Tibial nerve (tissue), 3 donors: ENCODE results near the gene ACVR1.

Experiments used
- CTCF ChIP-seq, 5 experiments: fragments of 200-600 bp in 3 of 5; fragments of 450-650 bp in 2 of 5; sonication (generic) in 3 of 5; IDR thresholded peaks; one replicate each; pipeline ENCODE4 v1.5.1; 2016 to 2019; ENCODE audit warnings: antibody characterized with exemption in 5 of 5, mild to moderate bottlenecking in 3 of 5, moderate library complexity in 2 of 5
- POLR2A ChIP-seq, 2 donors: fragments of 450-650 bp; IDR thresholded peaks; one replicate each; pipeline ENCODE4 v1.6.1; 2017; ENCODE audit warnings: antibody characterized with exemption in 2 of 2, mild to moderate bottlenecking in 2 of 2, moderate library complexity in 2 of 2

DNA sequence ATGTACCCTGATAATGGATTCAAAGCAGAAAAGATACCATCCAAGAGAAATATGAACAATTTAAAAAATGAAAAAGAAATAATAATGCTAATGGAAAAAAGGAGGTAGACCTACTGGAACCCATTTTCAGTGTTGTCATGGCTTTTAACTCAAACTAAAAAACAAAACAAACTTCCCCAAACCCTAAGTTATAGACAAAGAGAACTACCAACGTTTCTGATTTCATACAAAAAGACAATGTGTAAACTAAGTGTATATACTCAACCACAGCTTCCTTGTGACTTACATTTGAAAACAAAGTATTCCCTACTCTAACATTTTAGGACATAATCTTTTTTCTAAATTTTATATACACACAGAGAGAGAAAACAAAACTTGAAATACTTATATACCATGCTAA lies 45.9 kb downstream of the ACVR1 start:
- TF ChIP-seq POLR2A (IDR thresholded peaks at IDR 0.05) (no peak), CTCF (IDR thresholded peaks at IDR 0.05) (no peak)
